GM19023 (cell line): ENCODE measurements around the gene HK3.
"Not testable (repeated sequence)": the region's sequence is repeated elsewhere in the genome, so short reads cannot be mapped to it uniquely, and the experiment has no call there.

ENCODE experiments used
- ATAC-seq: cut with Tn5 transposase; IDR thresholded peaks from one replicate; pipeline ENCODE4 v1.9.1; 2021; ENCODE audit warnings: mild to moderate bottlenecking, moderate library complexity; ENCODE audit not compliant: unreplicated experiment

The HK3 gene

GRCh38 chr5:176883700-176884570, 15.2 kb downstream of the HK3 start:
- no peak for ATAC-seq

- no peak for ATAC-seq
Measured at GRCh38 chr5:176882567-176882903, 16.6 kb downstream of the HK3 start.

DNA sequence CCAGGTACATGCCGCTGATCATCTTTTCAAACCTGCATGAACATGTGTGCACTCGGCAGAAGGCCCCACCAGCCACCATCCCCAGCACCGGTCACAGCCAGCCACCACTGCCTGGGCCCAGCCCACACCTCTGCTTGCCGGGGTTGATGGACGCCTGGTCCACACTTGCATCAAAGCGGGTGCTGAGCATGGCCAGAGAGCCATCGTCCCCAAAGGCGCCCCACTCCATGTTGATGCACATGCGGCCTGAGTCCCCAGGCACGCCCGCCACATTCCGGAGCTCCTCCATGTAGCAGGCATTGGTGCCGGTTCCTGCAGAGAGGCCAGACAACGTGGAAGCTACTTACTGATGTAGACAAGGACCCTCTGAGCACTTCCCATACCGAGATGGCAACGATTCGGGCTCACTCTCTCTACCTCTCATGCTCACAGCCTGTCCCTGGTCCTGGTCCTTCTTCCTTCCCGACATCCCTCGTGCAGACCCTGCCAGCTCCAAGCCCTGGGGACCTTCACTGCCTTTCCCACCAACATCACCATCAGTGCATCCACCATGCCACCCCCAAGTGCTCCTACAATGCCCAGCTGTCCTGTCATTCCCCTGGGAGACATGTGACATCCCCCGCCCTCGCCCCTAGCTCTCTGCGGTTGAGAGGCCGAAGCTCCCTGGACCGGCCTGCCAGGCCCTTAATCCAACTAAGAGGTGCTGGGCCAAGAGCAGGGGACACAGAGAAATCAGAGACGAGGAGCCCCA, 17.2 kb downstream of the HK3 start:
- no peak for ATAC-seq

GRCh38 chr5:176881021-176881749, 18.0 kb downstream of the HK3 start:
- ATAC-seq = no peak

GRCh38 chr5:176880366-176881020, 18.7 kb downstream of the HK3 start:
- no peak for ATAC-seq

DNA sequence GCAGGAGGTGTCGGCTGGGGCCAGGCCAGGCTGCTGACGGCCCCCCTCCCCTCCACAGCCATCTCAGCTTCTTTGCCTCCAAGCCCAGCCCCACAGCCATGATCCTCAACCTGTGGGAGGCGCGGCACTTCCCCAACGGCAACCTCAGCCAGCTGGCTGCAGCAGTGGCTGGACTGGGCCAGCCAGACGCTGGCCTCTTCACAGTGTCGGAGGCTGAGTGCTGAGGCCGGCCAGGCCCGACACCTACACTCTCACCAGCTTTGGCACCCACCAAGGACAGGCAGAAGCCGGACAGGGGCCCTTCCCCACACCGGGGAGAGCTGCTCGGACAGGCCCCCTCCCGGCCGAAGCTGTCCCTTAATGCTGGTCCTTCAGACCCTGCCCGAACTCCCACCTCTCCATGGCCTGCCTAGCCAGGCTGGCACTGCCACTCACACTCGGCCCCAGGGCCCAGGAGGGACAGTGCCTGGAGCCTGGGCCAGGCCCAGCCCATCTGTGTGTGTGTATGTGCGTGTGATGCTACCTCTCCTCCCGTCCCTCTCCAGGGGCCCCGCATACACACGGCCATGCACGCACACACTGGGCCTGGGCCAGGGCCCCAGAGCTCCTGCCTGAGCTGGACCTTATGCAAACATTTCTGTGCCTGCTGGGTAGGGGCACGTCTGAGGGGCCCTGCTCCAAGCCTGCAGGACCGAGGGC, 19.3 kb downstream of the HK3 start:
- ATAC-seq = no peak

- no peak for ATAC-seq
Measured at GRCh38 chr5:176878906-176879662, 20.1 kb downstream of the HK3 start.

- no peak for ATAC-seq
Measured at GRCh38 chr5:176878463-176878862, 20.7 kb downstream of the HK3 start.

- ATAC-seq = no peak
Measured at GRCh38 chr5:176877793-176878331, 21.3 kb downstream of the HK3 start.

GRCh38 chr5:176876506-176877431, 22.4 kb downstream of the HK3 start:
- no peak for ATAC-seq

DNA sequence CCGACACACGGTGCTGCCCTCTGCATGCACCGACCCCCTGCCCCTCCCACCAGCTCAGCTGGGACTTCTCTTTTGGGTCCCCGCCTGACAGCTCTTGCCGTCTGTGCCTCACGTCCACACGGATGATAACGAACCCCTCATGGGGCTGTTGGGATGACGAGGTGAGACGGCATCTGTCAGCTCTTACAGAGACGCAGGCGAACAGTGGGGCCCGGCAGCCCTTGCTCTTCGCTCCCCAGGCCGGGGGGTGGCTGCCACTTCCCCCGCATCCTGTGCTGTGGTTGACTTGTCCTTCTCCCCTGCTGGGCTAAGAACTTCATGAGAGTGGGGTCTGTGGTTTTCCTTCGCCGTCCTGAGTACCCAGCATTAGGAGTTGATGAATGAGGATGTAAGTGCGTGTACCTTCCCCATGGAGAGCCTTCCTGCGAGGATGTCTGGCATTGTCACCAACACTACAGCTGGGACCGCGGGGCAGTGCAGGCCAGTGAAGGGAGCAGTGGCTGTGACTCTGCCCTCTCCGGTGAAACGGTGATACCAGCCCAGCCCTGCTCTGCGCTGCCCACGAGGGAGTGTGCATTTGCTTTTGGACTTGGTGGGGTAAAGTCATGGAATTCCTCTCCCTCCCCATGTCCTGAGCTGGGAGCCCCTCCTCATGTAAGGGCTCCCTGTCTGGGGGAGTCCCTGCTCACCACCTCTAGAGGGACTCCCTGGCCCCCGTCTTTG, 23.2 kb downstream of the HK3 start:
- no peak for ATAC-seq

DNA sequence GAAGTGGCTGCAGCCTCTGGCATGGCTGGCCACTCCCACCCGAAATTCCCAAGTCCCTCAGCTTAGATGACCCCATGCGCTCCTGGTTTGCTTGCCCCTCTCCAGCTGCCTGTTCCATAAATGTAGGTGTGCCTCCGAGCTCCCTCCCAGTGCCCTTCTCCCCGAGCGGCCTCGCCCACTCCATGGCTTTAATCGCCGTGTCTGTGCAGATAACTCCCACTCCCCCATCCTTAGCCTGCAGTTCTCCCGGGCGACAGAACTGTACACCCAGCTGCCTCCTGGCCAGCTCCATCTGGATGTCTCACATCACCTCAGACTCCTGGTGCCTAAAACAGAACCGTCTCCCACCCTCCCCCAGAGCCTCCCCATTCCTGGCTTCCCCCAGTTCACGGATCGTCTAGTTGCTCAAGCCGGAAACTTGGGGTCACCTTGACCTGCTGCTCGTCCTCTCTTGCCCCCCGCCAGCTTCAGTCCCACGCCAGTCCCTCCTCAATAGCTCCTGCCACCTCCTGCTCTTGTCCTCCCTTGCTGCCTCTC, 24.1 kb downstream of the HK3 start:
- ATAC-seq = no peak

- ATAC-seq = no peak
Measured at GRCh38 chr5:176874198-176874780, 24.9 kb downstream of the HK3 start.

- no peak for ATAC-seq
Measured at GRCh38 chr5:176873541-176874172, 25.5 kb downstream of the HK3 start.

DNA sequence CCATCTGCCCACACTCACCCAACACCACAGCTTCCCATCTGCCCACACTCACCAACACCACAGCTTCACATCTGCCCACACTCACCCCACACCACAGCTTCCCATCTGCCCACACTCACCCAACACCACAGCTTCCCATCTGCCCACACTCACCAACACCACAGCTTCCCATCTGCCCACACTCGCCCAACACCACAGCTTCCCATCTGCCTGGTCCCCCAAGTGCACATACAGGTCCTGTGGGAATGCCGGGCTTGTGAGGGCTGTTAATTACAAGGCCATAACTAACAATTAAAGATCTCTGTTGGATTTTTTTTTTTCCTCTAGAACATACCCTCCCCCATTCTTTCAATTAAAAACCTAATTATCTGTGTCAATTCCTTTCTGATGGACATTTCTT, 26.1 kb downstream of the HK3 start:
- ATAC-seq = not testable (repeated sequence)

DNA sequence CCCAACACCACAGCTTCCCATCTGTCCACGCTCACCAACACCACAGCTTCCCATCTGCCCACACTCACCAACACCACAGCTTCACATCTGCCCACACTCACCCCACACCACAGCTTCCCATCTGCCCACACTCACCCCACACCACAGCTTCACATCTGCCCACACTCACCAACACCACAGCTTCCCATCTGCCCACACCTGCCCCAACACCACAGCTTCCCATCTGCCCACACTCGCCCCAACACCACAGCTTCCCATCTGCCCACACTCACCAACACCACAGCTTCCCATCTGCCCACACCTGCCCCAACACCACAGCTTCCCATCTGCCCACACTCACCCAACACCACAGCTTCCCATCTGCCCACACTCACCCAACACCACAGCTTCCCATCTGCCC, 26.6 kb downstream of the HK3 start:
- ATAC-seq = not testable (repeated sequence)

DNA sequence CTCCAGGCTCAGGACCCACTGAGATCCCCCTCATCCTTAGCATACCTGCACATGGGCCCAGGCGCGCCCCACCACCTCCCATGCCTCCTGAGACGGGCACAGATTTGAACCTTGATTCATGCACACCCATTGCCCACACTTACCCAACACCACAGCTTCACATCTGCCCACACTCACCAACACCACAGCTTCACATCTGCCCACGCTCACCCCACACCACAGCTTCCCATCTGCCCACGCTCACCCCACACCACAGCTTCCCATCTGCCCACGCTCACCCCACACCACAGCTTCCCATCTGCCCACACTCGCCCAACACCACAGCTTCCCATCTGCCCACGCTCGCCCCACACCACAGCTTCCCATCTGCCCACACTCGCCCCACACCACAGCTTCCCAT, 28.5 kb downstream of the HK3 start:
- ATAC-seq = not testable (repeated sequence)
